CD4-positive, alpha-beta T cell (primary cell): ENCODE data around the gene CDKN2B-AS1. TPM values are rescaled to one million over a fixed set of nuclear protein-coding genes. Genes with fewer than 3 reads are reported as not detected.
A peak's percentile ranks its signal among the peaks of the same experiment; 100 is the strongest.

Experiments
- ATAC-seq: fragments of 200-7000 bp; cut with Tn5 transposase; one replicate; pipeline ENCODE4 v1.10.0; 2022; ENCODE audit warnings: mild to moderate bottlenecking; ENCODE audit not compliant: poor library complexity
- CTCF ChIA-PET: fragments of 350-600 bp; sonication (Branson Sonifier 250); formaldehyde crosslinking; loops from one replicate; lab custom pipeline; 2021; ENCODE audit warnings: antibody characterized with exemption, inconsistent platforms; lab: Charles Lee
- POLR2A ChIA-PET: fragments of 350-600 bp; sonication (Branson Sonifier 250); formaldehyde crosslinking; loops from one replicate; lab custom pipeline; 2021; ENCODE audit warnings: antibody characterized with exemption, inconsistent platforms; lab: Charles Lee
- DNase-seq, 14 experiments: peaks; one replicate each; pipeline ENCODE4 v3.0.0-alpha.2; 2013 to 2020; ENCODE audit warnings: mixed read lengths in 2 of 14
- H3K27ac ChIP-seq, 2 donors: one replicate each; pipeline versions ENCODE4 v1.5.1 to v1.7.0; 2013; ENCODE audit warnings: low read length in 2 of 2, low read depth in 1 of 2, mild to moderate bottlenecking in 1 of 2
- H3K27me3 ChIP-seq, 2 experiments: 1 replicate in 1 of 2; 2 replicates in 1 of 2; pipeline versions ENCODE4 v1.6.1 to v1.7.0; 2013; ENCODE audit warnings: low read length in 2 of 2, control low read depth in 1 of 2, mild to moderate bottlenecking in 1 of 2, moderate library complexity in 1 of 2; ENCODE audit not compliant: insufficient read depth in 2 of 2, control insufficient read depth in 1 of 2
- H3K36me3 ChIP-seq: one replicate; pipeline ENCODE4 v1.6.1; 2013; ENCODE audit warnings: low read length, control low read depth; ENCODE audit not compliant: insufficient read depth
- H3K4me1 ChIP-seq: one replicate; pipeline ENCODE4 v1.6.1; 2013; ENCODE audit warnings: low read length, control low read depth; ENCODE audit not compliant: insufficient read depth
- H3K4me3 ChIP-seq: one replicate; pipeline ENCODE4 v1.5.1; 2013; ENCODE audit warnings: mild to moderate bottlenecking, low read length, moderate library complexity
- H3K9me3 ChIP-seq, 2 experiments: 1 replicate in 1 of 2; 2 replicates in 1 of 2; pipeline versions ENCODE4 v1.6.1 to v1.7.0; 2013; ENCODE audit warnings: low read length in 2 of 2, mild to moderate bottlenecking in 2 of 2, control low read depth in 1 of 2, moderate library complexity in 1 of 2; ENCODE audit not compliant: control insufficient read depth in 1 of 2, insufficient read depth in 1 of 2
- H3K27ac Mint-ChIP-seq: one replicate; pipeline ENCODE4 v1.8.0; 2020; ENCODE audit warnings: mixed read lengths
- H3K27me3 Mint-ChIP-seq: one replicate; pipeline ENCODE4 v1.8.0; 2021; ENCODE audit warnings: mixed read lengths
- H3K36me3 Mint-ChIP-seq: one replicate; pipeline ENCODE4 v1.8.0; 2021; ENCODE audit warnings: low read depth, mixed read lengths
- H3K4me1 Mint-ChIP-seq: one replicate; pipeline ENCODE4 v1.8.0; 2021; ENCODE audit warnings: low read depth, mixed read lengths
- H3K4me3 Mint-ChIP-seq: one replicate; pipeline ENCODE4 v1.8.0; 2020; ENCODE audit warnings: mild to moderate bottlenecking, mixed read lengths
- H3K9me3 Mint-ChIP-seq: one replicate; pipeline ENCODE4 v1.8.0; 2020; ENCODE audit warnings: mixed read lengths
- CTCF ChIP-seq: fragments of 200-600 bp; IDR thresholded peaks from one replicate; pipeline ENCODE4 v1.8.0; 2022; ENCODE audit warnings: antibody characterized with exemption, mild to moderate bottlenecking
- intact Hi-C, 2 experiments: fragments of 100-400 bp; cut with DNase I in 1 of 2; cut with micrococcal nuclease in 1 of 2; formaldehyde crosslinking; loops; one replicate each; pipeline versions ENCODE4 v1.15.1 to v1.9.0; 2023 to 2025; cut with DNase I, micrococcal nuclease
- total RNA-seq, 174 experiments: library from RNA in 2 of 174; stranded (reverse) in 2 of 174; gene quantifications; one replicate each; pipeline ENCODE4 v1.2.3 and lab custom pipeline; 2021 to 2026

Gene CDKN2B-AS1
- total RNA-seq, 2 experiments from 2014 or later = 0.25 to 0.30 TPM

DNA sequence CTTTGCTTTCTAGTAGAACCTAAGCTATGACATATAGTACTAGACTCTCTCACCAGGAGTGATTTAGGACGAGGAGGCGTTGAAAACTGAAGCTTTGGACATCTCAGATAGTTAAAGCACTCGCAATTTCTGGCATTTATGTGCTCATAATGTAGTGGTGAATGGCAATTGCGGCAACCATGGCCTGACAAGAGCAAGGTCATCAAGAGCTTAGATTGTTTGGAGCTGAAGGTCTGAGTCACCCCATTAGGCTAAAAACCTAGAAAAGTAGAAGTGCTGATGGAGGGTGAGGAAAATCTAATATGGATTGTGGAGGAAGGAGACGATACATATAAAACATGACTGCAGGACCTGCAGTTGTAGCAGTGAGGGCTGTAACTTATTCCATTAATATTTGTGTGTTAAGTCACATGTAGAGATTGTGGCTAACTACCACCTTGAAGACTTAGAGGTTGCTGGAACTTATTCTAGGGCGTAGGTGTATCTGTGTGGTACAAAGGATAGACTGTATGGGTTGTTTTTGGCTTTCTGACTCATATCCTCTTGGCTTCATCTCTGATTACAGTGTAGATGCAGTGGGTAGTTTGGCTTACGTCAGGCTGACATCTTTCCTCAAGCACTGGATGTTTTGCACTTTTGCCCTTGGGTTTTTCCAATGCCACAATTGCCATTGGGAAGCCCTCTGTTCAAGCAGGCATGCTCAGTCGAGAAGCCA is 153.4 kb downstream of the CDKN2B-AS1 start:
- Mint-ChIP-seq H3K36me3 (no peaks in the 10 kb centered on the region), H3K27ac (no peak overlapping the region), H3K4me1 (no peaks in the 10 kb centered on the region), H3K4me3 (no peak overlapping the region), H3K9me3 (no peaks in the 10 kb centered on the region), H3K27me3 (peaks cover 4% of the 10 kb centered on the region)
- Histone ChIP-seq H3K27me3 (no peaks in the 10 kb centered on the region), H3K9me3 (no peaks in the 10 kb centered on the region), H3K27ac (no peak overlapping the region), H3K4me3 (no peak overlapping the region), H3K4me1 (peaks cover 3% of the 10 kb centered on the region), H3K36me3 (no peaks in the 10 kb centered on the region)
- CTCF ChIA-PET = interaction anchor here (0.6 kb wide), 1 partner anchor 81 kb away, joined by 4 read pairs; no protein-coding TSS in a partner anchor
- intact Hi-C loops = no loop called here
- DNase-seq = peak in 3 of 14 experiments; percentile 26 to 62 (median 35)
- POLR2A ChIA-PET = no interaction called here
- peak; percentile 43 for ATAC-seq
- TF ChIP-seq CTCF = no peak

- ATAC-seq (no peak), DNase-seq (no peak)
- Histone ChIP-seq H3K4me3 (no peak overlapping the region), H3K4me1 (peaks cover 3% of the 10 kb centered on the region), H3K9me3 (no peaks in the 10 kb centered on the region), H3K27ac (no peak overlapping the region), H3K36me3 (no peaks in the 10 kb centered on the region), H3K27me3 (no peaks in the 10 kb centered on the region)
- Mint-ChIP-seq H3K27me3 (peaks cover 4% of the 10 kb centered on the region), H3K4me1 (no peaks in the 10 kb centered on the region), H3K27ac (no peak overlapping the region), H3K9me3 (no peaks in the 10 kb centered on the region), H3K36me3 (no peaks in the 10 kb centered on the region), H3K4me3 (no peak overlapping the region)
- TF ChIP-seq CTCF = no peak
- CTCF ChIA-PET = no interaction called here
- POLR2A ChIA-PET = no interaction called here
- intact Hi-C loops = no loop called here
Observed at GRCh38 chr9:22148528-22148875, 153.9 kb downstream of the CDKN2B-AS1 start.

DNA sequence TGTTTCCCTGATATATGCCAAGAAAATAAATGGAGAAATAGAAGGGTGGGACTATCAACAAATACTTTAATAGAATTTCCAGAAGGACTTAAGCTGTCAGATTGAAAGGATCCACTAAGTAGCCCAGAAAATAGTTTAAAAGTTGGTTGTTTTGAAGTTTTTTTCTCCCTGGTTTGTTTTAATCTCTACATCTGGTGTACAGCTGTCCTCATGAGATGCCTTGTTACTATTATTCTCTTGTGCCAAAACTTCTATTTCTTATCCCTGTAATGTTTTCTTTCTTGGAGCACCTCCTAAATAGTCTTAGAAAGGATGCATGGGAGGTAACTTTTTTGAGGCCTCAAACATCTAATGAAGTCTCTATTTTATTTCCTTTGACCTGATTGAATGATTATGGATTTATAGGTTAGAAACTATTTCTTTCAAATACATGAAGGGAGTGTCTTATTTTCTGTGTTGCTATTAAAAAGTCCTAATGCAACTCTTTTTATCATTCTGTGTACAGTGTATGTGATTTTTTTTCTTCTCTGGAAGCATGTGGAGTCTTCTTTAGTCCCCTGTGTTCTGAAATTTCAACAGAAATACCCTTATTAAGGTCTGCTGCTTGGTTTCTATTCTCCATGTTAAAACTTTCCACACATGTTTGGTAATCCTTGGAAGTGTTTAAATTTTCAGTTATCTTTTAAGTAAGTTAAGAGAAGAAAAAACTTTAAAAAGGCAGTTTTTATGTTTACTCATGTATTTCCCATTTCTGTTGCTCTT is 154.5 kb downstream of the CDKN2B-AS1 start:
- H3K4me3 Mint-ChIP-seq = no peak overlapping the region
- Histone ChIP-seq H3K27me3 (no peaks in the 10 kb centered on the region), H3K27ac (no peak overlapping the region), H3K4me1 (peaks cover 3% of the 10 kb centered on the region), H3K36me3 (no peaks in the 10 kb centered on the region), H3K4me3 (no peak overlapping the region), H3K9me3 (no peaks in the 10 kb centered on the region)
- H3K27me3 Mint-ChIP-seq = no peaks in the 10 kb centered on the region
- intact Hi-C loops = no loop called here
- H3K4me1 Mint-ChIP-seq = no peaks in the 10 kb centered on the region
- ChIA-PET CTCF (no interaction called here), POLR2A (no interaction called here)
- no peaks in the 10 kb centered on the region for H3K9me3 Mint-ChIP-seq
- H3K27ac Mint-ChIP-seq = no peak overlapping the region
- ATAC-seq (no peak), DNase-seq (no peak)
- no peak for TF ChIP-seq CTCF
- no peaks in the 10 kb centered on the region for H3K36me3 Mint-ChIP-seq
